IgD-negative memory B cell (primary cell): Measurements from ENCODE around the gene ABHD12. TPM values are rescaled to one million over a fixed set of nuclear protein-coding genes. Genes with fewer than 3 reads are reported as not detected.

Experiments used
- H3K27ac Mint-ChIP-seq, 3 donors: one replicate each; pipeline ENCODE4 v1.8.0; 2020 to 2022; ENCODE audit warnings: mild to moderate bottlenecking in 3 of 3, mixed read lengths in 3 of 3, moderate library complexity in 1 of 3
- H3K27me3 Mint-ChIP-seq: one replicate; pipeline ENCODE4 v1.8.0; 2021; ENCODE audit warnings: mixed read lengths
- H3K36me3 Mint-ChIP-seq: one replicate; pipeline ENCODE4 v1.8.0; 2020; ENCODE audit warnings: mild to moderate bottlenecking, mixed read lengths
- H3K4me1 Mint-ChIP-seq, 3 donors: one replicate each; pipeline ENCODE4 v1.8.0; 2020 to 2022; ENCODE audit warnings: mixed read lengths in 3 of 3, mild to moderate bottlenecking in 1 of 3
- H3K4me3 Mint-ChIP-seq, 4 donors: one replicate each; pipeline ENCODE4 v1.8.0; 2020 to 2022; ENCODE audit warnings: mild to moderate bottlenecking in 4 of 4, mixed read lengths in 4 of 4, moderate library complexity in 3 of 4
- H3K9me3 Mint-ChIP-seq, 3 donors: one replicate each; pipeline ENCODE4 v1.8.0; 2020 to 2021; ENCODE audit warnings: mixed read lengths in 3 of 3, mild to moderate bottlenecking in 1 of 3
- polyA plus RNA-seq: library from polyadenylated mRNA; unstranded; fragments of 300-500 nt; fragmentation: Illumina TruSeq; gene quantifications from one replicate; pipeline ENCODE4 v1.2.3, GENCODE V29; 2021

The ABHD12 gene
- polyA plus RNA-seq, 1 donor from 2014 or later, result 20.3 TPM

DNA sequence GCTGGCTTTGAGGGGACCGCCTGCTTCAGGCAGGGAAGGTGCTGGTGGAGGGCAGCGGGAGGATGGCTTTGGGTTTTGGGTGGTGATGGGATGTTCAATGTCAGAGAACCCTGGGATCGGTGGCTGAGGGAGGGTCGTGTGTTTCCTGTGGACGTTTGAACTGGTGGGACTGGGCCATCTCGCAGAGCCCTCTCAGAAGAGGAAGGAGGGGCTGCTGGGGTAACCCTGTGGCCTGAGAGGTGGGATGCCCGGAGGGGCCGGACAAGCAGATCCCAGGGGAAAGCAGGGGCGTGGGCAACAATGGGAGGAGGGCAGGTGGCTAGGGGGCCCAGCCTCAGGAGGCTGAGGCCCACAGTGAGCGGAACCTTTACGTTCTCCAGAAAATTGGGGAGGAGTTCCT lies 107.8 kb downstream of the ABHD12 start:
- H3K9me3 Mint-ChIP-seq, result no peaks in the 10 kb centered on the region
- peaks cover 1 to 11% (median 4%) of the 10 kb centered on the region in 3 donors for H3K4me1 Mint-ChIP-seq
- no peaks in the 10 kb centered on the region for H3K27me3 Mint-ChIP-seq
- peak overlapping the region in 1 of 4 donors; percentile 87 for H3K4me3 Mint-ChIP-seq
- peak overlapping the region in 2 of 3 donors; percentile 24 to 96 for H3K27ac Mint-ChIP-seq
- H3K36me3 Mint-ChIP-seq, result peaks cover 6% of the 10 kb centered on the region

- H3K27me3 Mint-ChIP-seq, result no peaks in the 10 kb centered on the region
- H3K27ac Mint-ChIP-seq, result peak overlapping the region in 2 of 3 donors; percentile 24 to 96
- peaks cover 6% of the 10 kb centered on the region for H3K36me3 Mint-ChIP-seq
- H3K4me3 Mint-ChIP-seq, result peak overlapping the region in 3 of 4 donors; percentile 74 to 89 (median 87)
- no peaks in the 10 kb centered on the region for H3K9me3 Mint-ChIP-seq
- H3K4me1 Mint-ChIP-seq, result peaks cover 1 to 11% (median 4%) of the 10 kb centered on the region in 3 donors
Observed at GRCh38 chr20:25282034-25282781, 108.4 kb downstream of the ABHD12 start.

GRCh38 chr20:25281541-25281991 lies 109.1 kb downstream of the ABHD12 start:
- H3K9me3 Mint-ChIP-seq, result no peaks in the 10 kb centered on the region
- H3K27ac Mint-ChIP-seq, result peak overlapping the region in 2 of 3 donors; percentile 24 to 96
- peak overlapping the region in 3 of 4 donors; percentile 45 to 89 (median 54) for H3K4me3 Mint-ChIP-seq
- peaks cover 1 to 11% (median 4%) of the 10 kb centered on the region in 3 donors for H3K4me1 Mint-ChIP-seq
- H3K27me3 Mint-ChIP-seq, result no peaks in the 10 kb centered on the region
- peaks cover 3% of the 10 kb centered on the region for H3K36me3 Mint-ChIP-seq

DNA sequence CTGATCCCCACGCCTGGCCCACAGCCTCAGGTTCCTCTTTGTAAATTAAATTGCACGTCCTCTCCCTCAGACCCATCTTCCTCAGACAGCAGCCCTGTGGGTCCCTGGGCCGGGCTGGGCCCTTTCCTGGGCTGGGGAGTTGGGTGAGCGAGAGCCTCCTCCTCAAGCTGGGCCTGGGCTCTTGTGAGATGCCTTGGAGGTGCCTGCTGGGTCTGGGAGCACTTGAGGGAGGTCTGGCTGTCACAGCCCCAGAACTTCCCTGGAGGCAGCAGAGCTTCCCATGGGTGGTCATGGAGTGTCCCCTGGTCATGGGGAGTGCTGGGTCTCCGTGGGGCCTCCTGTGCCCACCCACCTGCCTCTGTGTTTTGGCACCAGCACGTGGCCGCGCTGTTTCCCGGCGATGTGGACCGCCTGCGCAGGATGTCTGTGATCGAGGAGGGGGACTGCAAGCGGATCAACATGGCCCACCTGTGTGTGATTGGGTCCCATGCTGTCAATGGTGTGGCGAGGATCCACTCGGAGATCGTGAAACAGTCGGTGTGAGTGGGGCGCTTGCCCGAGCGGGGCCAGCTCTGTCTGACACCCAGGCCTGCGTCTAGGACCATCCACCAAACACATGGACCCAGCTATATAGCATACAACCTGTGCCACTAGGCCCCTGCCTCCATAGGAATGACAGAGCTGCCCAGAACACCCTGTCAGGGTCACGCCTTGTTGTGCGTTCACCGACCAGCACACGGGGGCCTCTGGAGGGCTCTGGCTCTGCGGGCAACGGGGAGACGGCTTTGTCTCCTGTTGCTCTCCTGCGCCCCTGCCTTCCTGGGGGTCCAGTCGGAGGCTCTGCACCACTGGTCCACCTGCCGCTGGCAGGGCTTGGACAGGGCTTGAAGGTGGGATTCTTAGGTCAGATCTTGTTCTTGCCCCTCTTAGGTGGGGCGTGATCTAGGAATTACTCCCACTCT lies 109.8 kb downstream of the ABHD12 start:
- peaks cover 3% of the 10 kb centered on the region for H3K36me3 Mint-ChIP-seq

DNA sequence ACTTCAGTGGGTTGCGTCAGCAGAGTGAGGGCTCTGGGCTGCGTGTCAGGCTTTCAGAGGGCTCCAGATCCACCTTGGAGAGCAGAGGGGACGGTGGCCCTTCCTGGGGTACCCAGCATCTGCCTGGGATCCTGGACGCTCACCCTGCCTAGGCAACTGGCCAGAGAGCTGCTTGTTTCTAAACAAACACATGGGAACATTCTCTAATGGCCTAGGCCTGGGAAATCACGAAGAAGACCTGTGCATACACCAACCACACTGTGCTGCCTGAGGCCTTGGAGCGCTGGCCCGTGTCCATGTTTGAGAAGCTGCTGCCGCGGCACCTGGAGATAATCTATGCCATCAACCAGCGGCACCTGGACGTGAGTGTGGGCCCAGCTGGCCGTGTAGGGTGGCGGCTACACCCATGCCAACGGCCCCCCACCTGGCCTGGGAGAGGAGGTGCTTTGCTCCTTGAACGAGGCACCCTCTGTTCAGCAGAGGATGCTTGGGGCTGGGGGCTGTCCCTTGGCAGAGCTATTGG lies 110.5 kb downstream of the ABHD12 start:
- H3K4me1 Mint-ChIP-seq, result peaks cover 0 to 11% (median 4%) of the 10 kb centered on the region in 3 donors
- peak overlapping the region in 1 of 3 donors; percentile 45 for H3K27ac Mint-ChIP-seq
- no peaks in the 10 kb centered on the region for H3K9me3 Mint-ChIP-seq
- no peaks in the 10 kb centered on the region for H3K27me3 Mint-ChIP-seq
- H3K4me3 Mint-ChIP-seq, result peak overlapping the region in 1 of 4 donors; percentile 51
- H3K36me3 Mint-ChIP-seq, result peaks cover 3% of the 10 kb centered on the region

More for the DNA sequence above, 109.8 kb downstream of the ABHD12 start:
- Mint-ChIP-seq H3K9me3 (no peaks in the 10 kb centered on the region), H3K27me3 (no peaks in the 10 kb centered on the region), H3K4me3 (peak overlapping the region in 2 of 4 donors; percentile 54 to 89), H3K27ac (peak overlapping the region in 1 of 3 donors; percentile 96), H3K4me1 (peaks cover 1 to 11% (median 4%) of the 10 kb centered on the region in 3 donors)

- H3K27me3 Mint-ChIP-seq, result no peaks in the 10 kb centered on the region
- no peak overlapping the region for H3K27ac Mint-ChIP-seq
- H3K4me3 Mint-ChIP-seq, result no peak overlapping the region
- H3K9me3 Mint-ChIP-seq, result no peaks in the 10 kb centered on the region
- H3K36me3 Mint-ChIP-seq, result peaks cover 3% of the 10 kb centered on the region
- H3K4me1 Mint-ChIP-seq, result peaks cover 0 to 11% (median 4%) of the 10 kb centered on the region in 3 donors
Observed at GRCh38 chr20:25279403-25279802, 111.2 kb downstream of the ABHD12 start.

GRCh38 chr20:25278636-25279361 lies 111.8 kb downstream of the ABHD12 start:
- Mint-ChIP-seq H3K36me3 (peaks cover 3% of the 10 kb centered on the region), H3K4me3 (no peak overlapping the region), H3K4me1 (peaks cover 0 to 11% (median 4%) of the 10 kb centered on the region in 3 donors), H3K27ac (no peak overlapping the region), H3K27me3 (no peaks in the 10 kb centered on the region), H3K9me3 (no peaks in the 10 kb centered on the region)

- no peaks in the 10 kb centered on the region for H3K9me3 Mint-ChIP-seq
- peaks cover 3% of the 10 kb centered on the region for H3K36me3 Mint-ChIP-seq
- no peak overlapping the region for H3K27ac Mint-ChIP-seq
- no peak overlapping the region for H3K4me3 Mint-ChIP-seq
- peaks cover 0 to 11% (median 4%) of the 10 kb centered on the region in 3 donors for H3K4me1 Mint-ChIP-seq
- H3K27me3 Mint-ChIP-seq, result no peaks in the 10 kb centered on the region
Observed at GRCh38 chr20:25277941-25278521, 112.6 kb downstream of the ABHD12 start.

DNA sequence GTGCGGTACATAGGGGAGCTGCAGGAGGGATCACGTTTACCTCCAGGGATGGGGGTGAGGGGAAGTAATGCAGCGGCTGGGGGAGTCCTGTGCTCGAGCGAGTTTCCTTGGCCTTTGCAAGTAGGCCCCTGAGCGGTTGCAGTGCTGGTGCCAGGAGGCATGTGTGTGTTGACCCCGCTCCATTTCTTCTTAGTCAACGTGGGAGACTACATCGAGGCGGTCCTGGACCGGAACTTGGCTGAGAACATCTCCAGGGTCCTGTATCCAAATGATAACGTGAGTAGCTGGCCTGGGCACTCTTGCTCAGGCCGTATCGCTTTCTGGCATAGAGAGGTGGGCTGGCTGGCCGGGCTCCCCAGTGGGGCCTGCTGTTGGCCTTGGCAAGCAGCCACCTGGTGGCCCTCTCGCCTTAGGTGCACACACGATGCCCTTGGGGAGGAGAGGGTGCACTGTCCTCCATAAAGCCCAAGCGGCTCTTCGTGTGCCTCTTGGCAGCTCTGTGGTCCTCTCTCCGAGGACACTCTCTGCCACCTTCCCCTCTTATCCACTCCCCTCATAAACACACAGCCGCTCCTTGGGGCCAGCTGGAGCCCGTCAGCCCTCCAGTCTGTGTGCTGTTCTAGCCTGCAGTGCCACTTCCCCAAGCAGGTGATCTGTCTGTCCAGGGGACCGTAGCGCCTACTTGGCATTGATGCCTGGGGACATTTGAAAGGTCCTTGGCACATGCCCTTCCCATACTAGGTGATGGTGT lies 113.4 kb downstream of the ABHD12 start:
- no peak overlapping the region for H3K4me3 Mint-ChIP-seq
- H3K27me3 Mint-ChIP-seq, result no peaks in the 10 kb centered on the region
- H3K27ac Mint-ChIP-seq, result no peak overlapping the region
- H3K9me3 Mint-ChIP-seq, result no peaks in the 10 kb centered on the region
- no peaks in the 10 kb centered on the region for H3K36me3 Mint-ChIP-seq
- H3K4me1 Mint-ChIP-seq, result peaks cover 0 to 11% (median 4%) of the 10 kb centered on the region in 3 donors

- H3K4me1 Mint-ChIP-seq, result peaks cover 0 to 5% (median 4%) of the 10 kb centered on the region in 3 donors
- H3K4me3 Mint-ChIP-seq, result no peak overlapping the region
- H3K27me3 Mint-ChIP-seq, result no peaks in the 10 kb centered on the region
- H3K27ac Mint-ChIP-seq, result no peak overlapping the region
- H3K36me3 Mint-ChIP-seq, result no peaks in the 10 kb centered on the region
- no peaks in the 10 kb centered on the region for H3K9me3 Mint-ChIP-seq
Observed at GRCh38 chr20:25276533-25277050, 114.0 kb downstream of the ABHD12 start.

GRCh38 chr20:25275813-25276532 lies 114.7 kb downstream of the ABHD12 start:
- Mint-ChIP-seq H3K4me1 (peaks cover 0 to 4% (median 0%) of the 10 kb centered on the region in 3 donors), H3K4me3 (peak overlapping the region in 1 of 4 donors; percentile 49), H3K27ac (peak overlapping the region in 2 of 3 donors; percentile 49 to 78), H3K9me3 (no peaks in the 10 kb centered on the region), H3K27me3 (no peaks in the 10 kb centered on the region), H3K36me3 (no peaks in the 10 kb centered on the region)

- Mint-ChIP-seq H3K27ac (peak overlapping the region in 2 of 3 donors; percentile 49 to 78), H3K4me3 (peak overlapping the region in 1 of 4 donors; percentile 49), H3K9me3 (no peaks in the 10 kb centered on the region), H3K36me3 (no peaks in the 10 kb centered on the region), H3K4me1 (peaks cover 0 to 1% (median 0%) of the 10 kb centered on the region in 3 donors), H3K27me3 (no peaks in the 10 kb centered on the region)
Observed at GRCh38 chr20:25274891-25275812, 115.5 kb downstream of the ABHD12 start.
